ENCODE data around the gene SLC15A3.

The SLC15A3 gene

DNA sequence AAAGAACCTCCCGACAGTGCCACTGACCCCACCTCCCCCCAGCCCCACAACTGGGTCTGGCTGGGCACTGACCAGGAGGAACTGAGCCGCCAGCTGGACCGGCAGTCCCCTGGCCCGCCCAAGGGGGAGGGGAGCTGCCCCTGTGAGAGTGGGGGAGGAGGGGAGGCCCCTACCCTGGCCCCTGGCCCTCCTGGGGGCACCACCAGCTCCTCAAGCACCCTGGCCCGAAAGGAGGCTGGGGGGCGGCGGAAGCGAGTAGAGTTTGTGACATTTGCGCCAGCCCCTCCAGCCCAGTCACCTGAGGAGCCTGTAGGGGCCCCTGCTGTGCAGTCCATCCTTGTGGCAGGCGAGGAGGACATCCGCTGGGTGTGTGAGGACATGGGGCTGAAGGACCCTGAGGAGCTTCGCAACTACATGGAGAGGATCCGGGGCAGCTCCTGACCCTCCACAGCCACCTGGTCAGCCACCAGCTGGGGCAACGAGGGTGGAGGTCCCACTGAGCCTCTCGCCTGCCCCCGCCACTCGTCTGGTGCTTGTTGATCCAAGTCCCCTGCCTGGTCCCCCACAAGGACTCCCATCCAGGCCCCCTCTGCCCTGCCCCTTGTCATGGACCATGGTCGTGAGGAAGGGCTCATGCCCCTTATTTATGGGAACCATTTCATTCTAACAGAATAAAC is 15.4 kb downstream of the SLC15A3 start:
- no peak overlapping the region for H3K4me3 ChIP-seq (ENCODE audit: low read length)
- TF ChIP-seq CTCF (conservative IDR thresholded peaks at IDR 0.05; ENCODE audit: low read depth, low read length), result no peak

GRCh38 chr11:60935676-60936442 is 16.1 kb downstream of the SLC15A3 start:
- TF ChIP-seq CTCF (conservative IDR thresholded peaks at IDR 0.05; ENCODE audit: low read depth, low read length), result no peak
- H3K4me3 ChIP-seq (ENCODE audit: low read length), result no peak overlapping the region
- no peak for DNase-seq (ENCODE audit: low read depth)

More for the DNA sequence above, 15.4 kb downstream of the SLC15A3 start:
- no peak for DNase-seq (ENCODE audit: low read depth)

DNA sequence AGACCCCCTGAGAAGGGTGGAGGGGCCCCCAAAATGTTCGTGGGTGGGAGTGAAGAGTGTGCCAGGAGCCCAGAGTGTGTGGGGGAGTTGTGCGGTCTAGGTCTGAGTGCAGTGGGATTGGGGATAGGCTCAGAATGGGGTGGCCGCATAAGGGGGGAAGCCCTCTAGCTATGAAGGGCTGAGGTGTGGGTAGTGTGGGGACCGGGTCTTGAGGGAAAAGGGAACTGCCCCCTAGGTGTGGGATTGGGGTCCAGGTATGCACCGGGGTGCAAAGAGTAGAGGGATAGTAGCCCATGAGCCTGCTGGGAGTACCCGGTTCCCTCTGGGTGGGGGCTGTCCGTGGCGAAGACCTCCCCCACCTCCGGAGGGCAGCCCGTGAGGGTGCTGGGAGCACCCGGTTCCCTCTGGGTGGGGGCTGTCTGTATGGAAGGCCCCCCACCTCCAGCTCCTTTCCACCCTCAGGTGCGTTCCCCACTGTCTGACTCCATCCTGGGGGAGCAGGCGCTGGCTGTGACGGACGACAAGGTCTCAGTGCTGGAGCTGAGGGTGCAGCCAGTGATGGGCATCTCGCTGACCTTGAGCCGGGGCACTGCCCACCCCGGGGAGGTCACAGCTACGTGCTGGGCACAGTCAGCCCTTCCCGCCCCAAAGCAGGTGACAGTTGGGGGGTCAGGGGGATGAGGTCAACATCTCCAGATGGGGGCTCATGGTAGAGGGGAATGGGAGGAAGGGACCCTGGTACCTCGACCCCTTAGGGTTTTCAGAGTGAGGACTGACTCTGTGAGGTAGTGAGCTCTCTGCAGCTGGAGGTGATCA is 17.0 kb downstream of the SLC15A3 start:
- no peak for DNase-seq (ENCODE audit: low read depth)
- H3K4me3 ChIP-seq (ENCODE audit: low read length), result no peak overlapping the region
- TF ChIP-seq CTCF (conservative IDR thresholded peaks at IDR 0.05; ENCODE audit: low read depth, low read length), result no peak

DNA sequence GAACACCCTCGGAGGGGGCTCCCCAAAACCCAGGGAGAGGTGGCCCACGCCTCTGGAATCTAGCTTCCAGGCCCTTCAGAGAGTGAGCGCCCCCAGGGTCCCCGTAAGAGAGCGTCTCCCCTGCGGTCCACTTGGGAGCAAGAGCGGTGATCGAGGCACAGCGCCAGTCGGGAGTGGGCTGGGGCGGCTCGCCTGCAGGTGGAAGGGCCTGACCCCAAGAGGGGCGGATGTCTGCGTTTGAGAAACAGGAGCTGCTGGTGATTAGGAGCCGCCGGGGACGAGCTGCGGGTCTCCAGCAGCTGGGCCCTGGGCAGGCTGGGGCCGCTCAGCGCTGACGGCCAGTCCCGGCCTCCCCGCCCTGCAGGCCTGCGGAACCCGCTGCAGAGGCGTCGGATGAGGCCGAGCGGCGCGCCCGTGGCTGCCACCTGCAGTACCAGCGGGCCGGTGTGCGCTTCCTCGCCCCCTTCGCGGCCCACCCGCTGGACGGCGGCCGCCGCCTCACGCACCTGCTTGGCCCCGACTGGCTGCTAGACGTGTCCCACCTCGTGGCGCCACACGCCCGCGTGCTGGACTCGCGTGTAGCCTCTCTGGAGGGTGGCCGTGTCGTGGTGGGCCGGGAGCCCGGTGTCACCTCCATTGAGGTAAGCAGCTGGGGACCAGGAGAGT is 17.7 kb downstream of the SLC15A3 start:
- DNase-seq (ENCODE audit: low read depth), result no peak
- H3K4me3 ChIP-seq (ENCODE audit: low read length), result no peak overlapping the region
- no peak for TF ChIP-seq CTCF (conservative IDR thresholded peaks at IDR 0.05; ENCODE audit: low read depth, low read length)

- TF ChIP-seq CTCF (conservative IDR thresholded peaks at IDR 0.05; ENCODE audit: low read depth, low read length), result no peak
- no peak overlapping the region for H3K4me3 ChIP-seq (ENCODE audit: low read length)
- no peak for DNase-seq (ENCODE audit: low read depth)
Measured at GRCh38 chr11:60933416-60934123, 18.4 kb downstream of the SLC15A3 start.

GRCh38 chr11:60932605-60933356 is 19.2 kb downstream of the SLC15A3 start:
- no peak for TF ChIP-seq CTCF (conservative IDR thresholded peaks at IDR 0.05; ENCODE audit: low read depth, low read length)
- H3K4me3 ChIP-seq (ENCODE audit: low read length), result no peak overlapping the region
- DNase-seq (ENCODE audit: low read depth), result no peak

Data from retinal pigment epithelial cell (primary cell).